Left forelimb (tissue), 1 donor: ENCODE data around the gene MBD1.
"Not testable (repeated sequence)": the region's sequence is repeated elsewhere in the genome, so short reads cannot be mapped to it uniquely, and the experiment has no call there.

Source experiments
- DNase-seq: peaks from one replicate; pipeline ENCODE4 v3.0.0-alpha.2; 2018; ENCODE audit warnings: low spot score

MBD1 gene

GRCh38 chr18:50289108-50289443 is 7.8 kb upstream of the MBD1 start:
- no peak for DNase-seq

GRCh38 chr18:50288348-50289107 is 7.2 kb upstream of the MBD1 start:
- DNase-seq: not testable (repeated sequence)

GRCh38 chr18:50287441-50288347 is 6.4 kb upstream of the MBD1 start, which contains the start of gene CXXC1:
TSS of gene CXXC1 (minus strand) at chr18:50287692. CDS start at chr18:50287589, 103 bp downstream.
- peak; percentile 99 for DNase-seq

GRCh38 chr18:50287028-50287440 is 5.7 kb upstream of the MBD1 start:
- DNase-seq: no peak

GRCh38 chr18:50286391-50287027 is 5.2 kb upstream of the MBD1 start:
- no peak for DNase-seq

- DNase-seq: no peak
Observed at GRCh38 chr18:50285631-50286321, 4.5 kb upstream of the MBD1 start.

GRCh38 chr18:50285071-50285470 is 3.7 kb upstream of the MBD1 start:
- DNase-seq: no peak

- no peak for DNase-seq
Observed at GRCh38 chr18:50284255-50284885, 3.0 kb upstream of the MBD1 start.

GRCh38 chr18:50283469-50284209 is 2.3 kb upstream of the MBD1 start:
- no peak for DNase-seq

GRCh38 chr18:50282521-50283335 is 1.4 kb upstream of the MBD1 start:
- DNase-seq: no peak

GRCh38 chr18:50281972-50282520 is 723 bp upstream of the MBD1 start:
- DNase-seq: no peak

GRCh38 chr18:50280707-50281294 is 522 bp downstream of the MBD1 start:
- no peak for DNase-seq

- DNase-seq: no peak
Observed at GRCh38 chr18:50279752-50280151, 1.6 kb downstream of the MBD1 start.

GRCh38 chr18:50277942-50278341 is 3.4 kb downstream of the MBD1 start:
- no peak for DNase-seq

- no peak for DNase-seq
Observed at GRCh38 chr18:50276452-50276851, 4.9 kb downstream of the MBD1 start.

- no peak for DNase-seq
Observed at GRCh38 chr18:50275503-50276036, 5.8 kb downstream of the MBD1 start.

- no peak for DNase-seq
Observed at GRCh38 chr18:50274941-50275340, 6.4 kb downstream of the MBD1 start.

- DNase-seq: no peak
Observed at GRCh38 chr18:50274044-50274442, 7.3 kb downstream of the MBD1 start.
